OCI-M1 (cell line): ENCODE data around the gene ATP8A2.
A peak's percentile ranks its signal among the peaks of the same experiment; 100 is the strongest.

Source experiments
- DNase-seq: peaks from one replicate; lab custom pipeline; 2025; lab: John Stamatoyannopoulos, UW

ATP8A2 gene

DNA sequence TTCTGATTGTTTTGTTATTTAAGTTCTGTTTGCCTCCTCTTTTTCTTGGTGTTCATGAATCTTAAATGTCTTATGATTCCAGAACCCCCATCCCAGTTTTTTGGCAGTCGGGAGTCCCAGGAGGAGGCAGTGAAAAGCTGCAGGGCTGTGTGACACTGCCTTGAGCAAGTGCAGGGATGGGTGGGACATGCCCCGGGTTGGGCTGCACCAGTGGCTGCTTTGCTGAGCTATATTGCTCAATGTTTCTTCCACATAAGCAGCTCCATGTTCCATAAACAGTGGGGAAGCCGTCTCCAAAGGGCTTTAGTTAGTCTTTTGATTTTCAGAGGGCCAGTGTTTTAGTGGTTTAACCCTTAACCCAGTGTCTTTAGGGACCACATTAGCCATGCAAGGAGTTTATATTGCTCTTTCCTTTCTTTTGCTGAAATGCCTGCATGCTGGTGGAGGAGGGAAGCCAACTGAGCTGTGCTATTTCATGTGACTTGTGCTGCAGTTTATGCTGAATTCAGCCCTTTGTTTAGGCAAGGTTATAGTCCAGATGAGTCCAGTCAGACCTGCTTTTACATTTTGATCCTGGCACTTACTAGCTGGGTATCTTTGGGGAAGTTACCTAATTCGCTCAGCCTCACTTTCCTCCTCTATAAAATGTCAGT is 13.1 kb downstream of the ATP8A2 start:
- DNase-seq: no peak

DNA sequence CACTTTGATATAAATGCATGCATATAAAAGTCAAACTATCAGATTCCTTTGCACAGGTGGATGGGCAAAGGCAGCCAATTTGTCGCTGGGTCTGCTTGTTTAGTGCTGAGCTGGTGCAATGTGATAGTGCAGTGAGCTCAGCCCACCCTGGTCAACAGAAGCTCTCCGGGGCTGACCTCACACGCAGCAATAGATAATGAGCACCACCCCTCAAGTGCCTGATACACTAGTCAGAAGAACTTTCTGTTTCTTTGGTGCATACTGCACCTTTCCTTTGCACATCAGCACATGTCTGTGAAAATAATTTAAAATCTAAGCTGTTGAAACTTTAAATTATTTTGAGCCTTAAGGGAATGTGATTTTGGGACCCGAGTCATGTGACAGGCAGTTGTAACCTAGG is 20.2 kb downstream of the ATP8A2 start:
- DNase-seq: peak; percentile 74

DNA sequence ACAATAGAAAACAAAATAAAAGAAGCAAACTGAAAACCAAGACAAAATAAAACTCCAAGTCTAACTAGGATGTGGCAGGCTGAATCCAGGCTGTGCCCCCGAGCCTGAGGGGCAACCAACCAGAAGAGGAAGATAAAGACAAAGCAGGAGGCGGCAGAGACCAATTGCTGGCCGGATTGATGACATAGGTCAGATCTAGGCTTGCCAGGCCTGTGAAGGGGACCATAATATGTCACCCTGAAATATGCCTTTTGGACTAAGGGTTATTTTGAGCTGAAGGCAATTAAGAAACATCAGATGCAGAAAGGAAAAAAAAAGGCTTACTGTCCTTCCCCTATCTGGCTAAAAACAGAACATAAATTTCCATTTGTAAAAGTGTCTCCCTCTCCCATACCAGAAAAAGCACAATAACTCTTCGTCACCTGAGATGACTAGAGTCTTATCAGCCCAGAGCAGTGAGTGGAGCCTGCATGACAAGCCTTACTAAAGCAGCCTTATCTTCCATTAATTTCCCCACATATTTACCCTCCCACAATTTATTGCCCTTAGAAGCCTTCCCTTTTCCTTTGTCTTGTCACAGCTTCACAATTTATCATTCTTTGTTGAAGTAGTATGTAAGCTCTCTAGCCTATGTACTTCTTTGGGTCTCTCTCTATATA is 22.8 kb downstream of the ATP8A2 start:
- peak; percentile 93 for DNase-seq

DNA sequence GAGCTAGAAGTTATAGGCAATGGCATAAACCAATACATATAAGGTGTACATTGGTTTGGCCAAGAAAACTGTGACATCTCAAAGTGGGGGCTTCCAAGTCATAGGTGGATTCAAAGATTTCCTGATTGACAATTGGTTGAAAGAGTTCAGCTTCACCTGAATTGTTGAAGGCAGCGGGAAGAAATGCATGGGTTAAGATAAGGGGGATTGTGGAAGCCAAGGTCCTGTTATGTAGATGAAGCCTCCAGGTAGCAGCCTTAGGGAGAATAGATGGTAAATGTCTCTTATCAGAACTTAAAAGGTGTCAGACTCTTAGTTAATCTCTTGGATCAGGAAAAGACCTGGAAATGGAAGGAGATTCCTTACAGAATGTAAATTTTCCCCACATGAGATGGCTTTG is 26.0 kb downstream of the ATP8A2 start:
- DNase-seq: no peak

DNA sequence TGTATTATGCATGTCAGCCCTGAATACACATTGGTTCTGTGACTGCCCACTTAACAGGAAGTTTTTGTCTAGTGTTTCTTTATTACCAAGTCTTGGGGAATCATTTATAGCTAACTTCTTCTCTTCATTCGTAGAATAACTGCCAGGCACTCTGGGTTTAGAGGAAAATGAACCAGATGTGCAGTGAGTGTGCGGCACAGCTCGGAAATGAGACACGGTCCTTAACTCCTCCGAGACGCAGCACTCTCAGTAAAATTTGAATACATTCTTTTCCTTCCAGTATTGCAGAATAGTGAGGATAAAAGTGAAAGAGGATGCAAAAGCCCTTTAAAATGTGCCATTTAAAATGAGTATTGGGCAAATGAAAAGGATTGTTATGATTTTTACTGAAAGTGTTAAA is 29.2 kb downstream of the ATP8A2 start:
- no peak for DNase-seq

DNA sequence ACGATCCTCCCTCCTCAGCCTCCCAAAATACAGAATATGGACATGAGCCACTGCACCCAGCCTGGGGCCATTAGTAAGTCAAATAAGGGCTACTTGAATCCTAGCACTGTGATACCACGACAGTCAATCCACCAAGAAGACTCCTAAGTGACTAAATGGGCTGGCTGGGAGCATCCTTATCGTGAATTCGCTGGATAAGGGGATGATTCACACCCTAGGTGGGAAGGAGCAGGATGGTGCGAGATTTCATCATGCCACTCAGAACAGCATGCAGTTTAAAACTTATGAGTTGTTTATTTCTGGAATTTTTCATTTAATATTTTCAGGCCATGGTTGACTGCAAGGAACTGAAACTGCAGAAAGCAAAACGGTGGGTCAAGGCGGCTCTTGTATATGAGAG is 30.2 kb downstream of the ATP8A2 start:
- DNase-seq: no peak

DNA sequence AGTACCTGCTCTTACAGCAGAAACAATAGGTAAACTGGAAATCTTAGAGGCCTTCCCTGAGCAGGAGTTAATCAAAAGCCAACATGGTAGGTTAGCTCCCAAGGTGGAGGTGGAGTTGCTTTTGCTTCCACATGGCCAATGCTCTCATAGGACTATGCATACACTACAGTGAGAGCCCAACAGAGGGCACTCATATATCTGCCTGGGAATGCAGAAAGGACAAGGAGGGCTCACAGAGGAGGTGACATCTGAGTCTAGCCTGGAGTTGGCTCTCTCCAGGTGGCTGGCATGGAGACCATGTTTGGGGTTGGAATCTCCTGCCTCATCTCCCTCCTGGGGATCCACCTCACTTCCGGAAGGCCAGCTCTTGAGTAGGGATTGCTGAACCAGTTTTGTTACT is 34.6 kb downstream of the ATP8A2 start:
- peak; percentile 11 for DNase-seq

DNA sequence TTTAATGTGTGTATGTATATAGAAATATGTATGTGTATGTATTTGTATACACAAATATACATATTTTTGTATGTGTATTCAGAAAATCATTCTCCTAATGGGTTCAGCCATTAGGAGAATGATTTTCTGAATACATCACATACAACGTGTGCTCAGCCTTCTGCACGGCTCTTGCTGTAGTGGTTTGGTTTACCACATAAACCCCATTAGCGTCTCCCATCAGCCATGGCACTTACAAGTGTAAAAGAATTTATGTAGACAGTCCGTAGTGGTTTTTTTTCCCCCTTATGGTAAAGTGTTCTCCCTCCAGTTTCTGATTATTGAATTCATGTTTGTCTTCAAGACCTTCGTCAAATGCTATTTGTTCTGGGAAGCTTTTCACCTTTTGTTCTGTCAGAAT is 38.2 kb downstream of the ATP8A2 start:
- DNase-seq: no peak

DNA sequence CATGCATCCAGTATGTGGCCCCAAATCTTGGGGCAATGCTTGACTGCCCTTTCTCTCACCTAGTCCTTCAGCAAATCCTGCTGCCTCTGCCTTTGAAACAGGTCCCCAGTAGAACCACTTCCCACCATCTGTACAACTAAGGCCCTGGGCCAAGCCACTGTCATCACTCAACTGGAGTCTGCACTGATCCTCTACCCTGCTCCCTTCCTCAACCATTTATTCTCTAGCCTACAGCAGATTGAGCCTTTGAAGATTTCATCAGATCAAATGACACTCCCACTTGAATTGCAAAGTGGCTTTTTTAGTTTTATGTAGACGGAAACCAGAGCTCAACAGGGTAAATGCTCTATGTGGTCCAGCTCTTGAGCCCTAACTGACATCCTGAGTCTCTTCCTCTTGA is 43.5 kb downstream of the ATP8A2 start:
- DNase-seq: no peak

DNA sequence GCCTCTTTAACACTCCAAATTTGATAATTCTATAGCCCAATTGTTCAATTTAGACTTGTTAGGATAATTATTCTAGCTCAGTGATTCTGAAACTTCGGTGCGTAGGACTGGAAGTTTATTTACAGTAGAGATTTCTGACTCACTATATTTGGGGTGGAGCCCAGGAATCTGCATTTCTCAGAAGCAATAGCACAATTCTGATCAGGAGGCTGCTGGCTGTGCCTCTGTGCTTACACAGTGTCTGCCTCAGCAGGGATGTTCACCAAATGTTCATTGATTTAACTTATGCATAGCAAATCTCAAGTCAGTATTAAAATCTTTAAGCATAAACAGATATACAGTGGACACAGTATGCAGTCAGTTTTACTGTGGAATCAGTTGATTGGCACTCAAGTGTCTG is 45.8 kb downstream of the ATP8A2 start:
- no peak for DNase-seq

DNA sequence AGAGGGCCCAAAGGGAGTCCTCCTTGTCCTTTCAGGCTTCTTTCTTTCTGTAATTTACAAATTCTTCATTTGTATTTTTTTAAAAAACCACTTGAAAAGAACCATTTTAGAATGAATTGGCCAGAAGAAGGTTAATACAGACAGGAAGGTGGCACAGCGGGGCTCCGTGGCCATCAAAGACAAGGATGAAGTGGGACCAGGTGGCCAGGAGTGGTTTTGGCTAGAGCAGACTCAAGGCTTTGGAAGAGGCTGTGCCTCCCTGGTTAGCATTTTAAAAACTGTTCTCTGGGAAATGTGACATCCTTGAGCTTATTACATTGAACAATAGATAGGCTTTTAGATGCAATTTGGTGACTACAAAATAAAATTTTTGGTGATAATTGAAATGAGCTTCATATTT is 48.4 kb downstream of the ATP8A2 start:
- DNase-seq: no peak

DNA sequence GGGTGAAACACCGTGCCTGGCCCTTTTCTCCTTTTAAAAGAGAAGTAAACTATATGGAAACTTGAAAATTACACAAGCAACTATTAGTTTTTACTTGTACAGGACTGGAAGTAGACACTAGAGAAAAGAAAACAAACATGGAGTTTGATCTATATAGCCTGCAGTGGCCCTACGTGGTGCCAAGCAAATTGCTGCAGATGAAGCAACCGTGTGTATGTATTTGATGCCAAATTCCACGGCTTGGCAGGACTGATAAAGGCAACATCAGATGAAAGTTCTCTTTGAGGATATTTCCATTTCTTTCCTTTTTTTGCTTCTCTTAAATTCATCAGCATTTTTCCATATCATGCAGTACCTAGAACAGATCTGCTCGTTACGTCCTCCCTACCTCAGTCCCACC is 49.8 kb downstream of the ATP8A2 start:
- no peak for DNase-seq

DNA sequence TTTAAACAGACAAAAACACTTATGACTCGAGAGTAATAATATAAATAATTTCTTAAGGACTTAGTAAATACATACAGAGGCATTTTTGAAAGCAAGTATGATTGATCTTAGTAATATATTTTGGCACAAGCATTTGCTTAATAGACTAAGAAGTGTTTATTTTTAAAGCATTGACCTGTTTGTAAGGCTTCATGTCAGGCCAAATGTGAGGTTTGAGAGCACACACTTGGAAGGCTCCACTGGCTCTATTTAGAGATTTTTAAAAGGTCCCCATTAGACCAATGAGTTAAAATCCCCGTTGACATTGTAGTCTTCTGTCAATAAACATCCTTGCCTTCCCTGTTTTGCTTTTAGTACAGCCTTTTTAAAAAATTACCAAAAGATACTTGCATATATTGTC is 50.4 kb downstream of the ATP8A2 start:
- DNase-seq: no peak

DNA sequence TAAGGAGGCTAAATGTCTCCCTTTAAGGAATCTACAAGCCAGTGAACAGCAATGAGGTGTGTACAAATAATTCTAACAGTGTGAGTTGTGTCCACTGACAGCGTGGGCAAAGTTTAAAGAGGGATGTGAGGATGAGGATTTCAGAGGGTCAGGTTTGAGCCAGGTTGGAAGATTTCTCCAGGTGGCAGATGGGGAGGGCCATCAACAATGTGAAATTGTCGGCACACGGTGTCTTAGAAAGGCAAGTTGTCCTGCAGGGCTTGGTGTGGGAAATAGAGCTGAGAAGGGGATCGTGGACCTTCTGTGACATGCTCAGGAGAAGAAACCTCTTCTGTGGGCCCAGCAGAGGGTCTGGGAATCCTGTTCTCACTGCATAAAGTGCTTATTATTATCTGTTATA is 52.1 kb downstream of the ATP8A2 start:
- no peak for DNase-seq

DNA sequence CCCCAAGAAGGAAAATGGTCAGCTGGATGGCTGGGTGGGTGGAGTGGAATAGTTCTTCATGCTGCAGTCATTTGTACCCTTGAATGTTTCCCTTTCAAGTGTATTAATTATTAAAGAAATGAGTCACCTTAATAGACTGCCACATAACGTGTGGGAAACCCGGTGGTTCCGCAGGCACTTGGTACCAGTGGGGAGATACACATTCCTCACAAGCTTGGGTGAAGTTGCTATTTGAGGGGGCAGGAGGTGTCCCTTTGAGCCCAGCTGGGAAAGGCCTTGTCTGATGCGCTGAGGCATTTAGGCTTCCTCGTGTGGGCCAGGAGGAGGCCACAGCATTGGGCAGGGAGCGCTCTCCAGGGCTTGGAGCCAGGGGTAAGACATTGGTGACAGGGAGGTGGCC is 57.7 kb downstream of the ATP8A2 start:
- DNase-seq: no peak

DNA sequence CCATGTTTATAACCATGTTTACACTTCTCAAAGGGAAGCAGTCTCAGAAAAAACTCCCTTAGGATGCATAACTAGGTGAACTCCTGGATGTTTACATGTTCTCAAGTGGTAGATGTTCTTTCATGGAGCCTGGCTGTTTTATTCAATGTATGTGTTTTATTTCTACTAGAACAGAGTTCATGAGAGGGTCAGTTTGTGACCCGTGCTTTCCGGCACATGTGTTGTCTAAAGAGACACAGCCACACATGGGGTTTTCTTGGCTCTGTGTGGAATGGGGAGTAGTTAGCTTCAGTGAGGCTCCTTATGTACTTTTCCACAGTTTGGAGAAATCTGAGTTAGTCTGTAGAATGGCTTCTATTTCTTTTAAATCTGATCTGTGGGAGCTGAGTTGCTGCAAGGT is 60.9 kb downstream of the ATP8A2 start:
- DNase-seq: no peak

DNA sequence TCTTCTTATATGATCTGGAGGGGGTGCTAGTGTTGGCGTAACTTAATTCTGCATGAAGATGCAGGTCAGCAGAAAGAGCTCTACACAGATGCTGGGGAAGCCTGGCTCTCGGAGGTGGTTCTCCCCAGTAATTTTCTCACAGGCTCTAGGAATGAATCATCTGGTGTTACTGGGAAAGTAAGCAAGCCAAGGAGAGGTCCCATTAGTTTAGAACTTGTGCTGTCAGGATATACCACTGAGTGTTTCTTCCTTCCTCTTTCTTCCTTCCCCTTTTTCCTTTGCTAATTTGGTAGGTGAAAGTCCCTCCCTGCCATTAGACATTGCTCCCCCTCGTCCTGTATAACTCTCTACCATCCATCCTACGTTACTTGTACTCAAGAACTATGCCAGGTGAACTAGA is 68.3 kb downstream of the ATP8A2 start:
- peak; percentile 30 for DNase-seq

DNA sequence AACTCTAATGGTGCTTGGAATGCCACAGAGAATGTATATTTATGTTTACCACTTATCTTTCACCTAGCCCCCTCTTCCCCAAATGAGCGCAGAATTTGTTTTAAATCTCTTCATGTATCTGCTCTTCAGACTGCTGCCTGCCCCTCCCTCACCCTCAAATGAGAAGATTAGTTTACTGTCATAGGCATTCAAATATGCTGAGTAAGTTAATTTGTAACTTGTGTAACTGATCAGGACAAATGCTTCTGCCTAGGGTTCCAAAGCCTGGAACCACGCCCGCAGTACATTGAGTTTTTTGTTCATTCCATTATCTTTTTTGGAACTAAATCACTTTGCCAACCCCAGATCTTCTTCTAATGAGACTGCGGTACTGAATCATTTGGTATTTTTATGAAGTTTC is 74.5 kb downstream of the ATP8A2 start:
- no peak for DNase-seq

DNA sequence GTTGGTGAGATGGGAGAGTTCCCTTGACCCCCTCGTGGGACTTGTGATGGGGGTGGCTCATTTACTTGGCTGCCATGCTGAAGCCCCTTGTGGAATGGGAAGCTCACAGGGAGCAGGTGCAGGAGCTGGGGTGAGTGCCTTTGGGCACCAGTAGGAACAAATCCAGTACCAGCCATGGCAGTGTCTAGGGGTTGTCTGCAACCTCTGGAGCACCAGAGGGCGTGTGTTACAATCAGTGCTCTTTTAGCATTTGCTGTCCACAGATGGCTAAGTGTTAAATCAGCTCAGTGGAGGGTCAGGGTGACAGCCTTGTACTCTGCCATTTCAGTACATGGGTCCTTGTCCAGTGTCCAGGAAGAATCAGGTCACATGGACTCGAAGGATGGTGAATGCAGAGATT is 75.6 kb downstream of the ATP8A2 start:
- no peak for DNase-seq

DNA sequence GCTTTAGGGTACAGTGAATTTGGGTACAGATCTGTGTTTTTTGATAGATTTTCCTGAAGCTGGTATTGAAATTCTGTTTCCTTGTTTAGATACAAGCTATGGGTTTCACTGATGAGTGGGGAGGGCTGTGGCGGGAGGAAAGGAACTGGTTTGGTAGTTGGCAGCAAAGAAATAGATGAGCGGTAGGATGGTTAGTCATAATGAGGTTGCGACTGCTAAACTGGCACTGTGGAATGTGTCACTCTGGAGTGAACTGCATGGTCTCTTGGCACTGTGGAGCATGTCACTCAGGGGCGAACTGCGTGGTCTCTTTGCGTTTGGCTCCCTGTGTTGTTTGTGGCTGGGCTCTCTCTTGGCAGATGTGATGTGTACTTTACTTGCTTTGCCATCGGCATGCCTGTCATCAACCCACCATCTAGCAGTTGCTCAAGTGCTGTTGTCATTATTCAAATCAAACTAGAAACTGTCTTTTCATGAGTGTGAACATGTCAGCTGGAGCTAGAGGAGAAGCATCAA is 82.1 kb downstream of the ATP8A2 start:
- no peak for DNase-seq

DNA sequence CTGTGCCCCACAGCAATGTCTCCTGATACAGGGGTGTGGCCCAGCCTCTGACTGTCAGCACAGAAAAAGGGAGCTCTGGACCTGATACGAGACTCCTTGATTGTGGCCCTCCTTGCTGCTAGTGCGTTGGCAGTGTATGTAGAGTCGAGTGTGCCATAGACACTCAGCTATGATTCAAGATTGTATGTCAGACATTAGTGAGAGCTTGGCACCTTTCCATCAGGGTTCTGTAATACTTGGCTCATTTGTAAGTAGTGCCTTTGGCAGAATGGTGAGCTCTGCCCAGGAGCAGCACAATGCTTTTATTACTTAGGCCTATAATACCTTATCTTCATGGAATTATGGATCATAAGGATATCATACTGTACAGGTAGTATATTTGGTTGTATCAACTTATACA is 83.4 kb downstream of the ATP8A2 start:
- DNase-seq: no peak

DNA sequence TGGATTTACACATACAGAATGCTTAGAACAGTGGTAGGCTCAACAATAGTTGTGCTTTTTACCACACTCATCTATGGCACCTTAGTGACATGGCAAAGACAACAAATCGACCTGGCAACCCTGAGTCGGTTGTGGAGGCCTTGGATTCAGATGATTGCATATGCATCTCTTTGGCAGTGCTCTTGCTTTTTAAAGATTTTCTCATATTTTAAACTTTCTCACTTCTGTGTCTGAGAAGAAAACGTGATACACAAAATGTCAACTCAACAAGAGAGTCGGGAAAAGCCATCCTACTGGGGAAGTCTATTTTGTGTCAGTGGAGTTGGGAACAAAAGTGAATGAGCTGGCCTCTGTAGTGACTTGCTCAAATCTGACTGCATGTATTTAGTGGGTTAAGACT is 85.8 kb downstream of the ATP8A2 start:
- no peak for DNase-seq

DNA sequence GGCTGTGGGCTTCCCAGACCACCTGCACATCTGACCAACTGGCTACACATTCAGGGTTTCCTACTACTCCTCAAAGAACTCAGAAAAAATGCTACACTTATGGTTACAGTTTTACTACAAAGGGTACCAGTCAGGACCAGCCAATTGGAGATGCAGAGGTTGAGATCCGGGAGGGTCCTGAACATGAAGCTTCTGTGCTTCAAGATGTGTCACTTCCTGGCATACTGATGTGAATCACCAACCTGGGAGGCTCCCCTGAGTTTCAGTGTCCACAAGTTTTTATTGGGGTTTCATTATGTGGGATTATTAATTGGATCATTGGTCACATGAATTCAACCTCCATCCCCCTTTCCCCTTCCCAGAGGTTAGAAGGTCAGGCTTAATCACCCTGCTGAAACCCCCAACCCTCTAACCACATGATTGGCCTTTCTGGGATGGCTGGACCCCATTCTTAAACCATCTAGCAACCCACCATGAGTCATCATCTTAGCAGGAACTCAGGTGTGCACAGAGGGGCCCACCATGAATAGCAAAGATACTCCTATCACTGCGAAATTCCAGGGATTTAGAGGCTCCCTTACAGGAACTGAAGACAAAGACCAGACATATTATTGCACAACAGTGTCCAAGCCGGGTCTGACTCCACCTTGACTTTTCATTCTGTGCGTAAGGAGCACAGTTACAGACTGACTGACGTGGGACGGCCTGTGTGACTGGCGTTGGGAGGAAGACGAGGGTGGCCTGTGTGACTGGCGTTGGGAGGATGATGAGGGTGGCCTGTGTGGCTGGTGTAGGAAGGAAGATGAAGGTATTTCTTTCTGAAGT is 90.7 kb downstream of the ATP8A2 start:
- no peak for DNase-seq
